Spleen (tissue), 11 donors: ENCODE data around the gene HNF1A. TPM values are rescaled to one million over a fixed set of nuclear protein-coding genes. Genes with fewer than 3 reads are reported as not detected.

Experiments
- DNase-seq: peaks from one replicate; pipeline ENCODE4 v3.0.0-alpha.2; 2020
- H3K27ac ChIP-seq, 8 donors: fragments of 200-600 bp; sonication (generic) in 7 of 8; 1 replicate in 4 of 8; 2 replicates in 4 of 8; pipeline versions ENCODE4 v1.5.0 to v1.8.0; 2016 to 2021; ENCODE audit warnings: inconsistent platforms in 4 of 8, mild to moderate bottlenecking in 4 of 8, moderate library complexity in 1 of 8
- H3K27me3 ChIP-seq, 7 donors: fragments of 200-600 bp; sonication (generic) in 6 of 7; replicated peaks in 1 of 7; 1 replicate in 4 of 7; 2 replicates in 3 of 7; pipeline versions ENCODE4 v1.5.0 to v1.8.0; 2016 to 2021; ENCODE audit warnings: inconsistent platforms in 3 of 7, mild to moderate bottlenecking in 1 of 7
- H3K36me3 ChIP-seq, 6 donors: fragments of 200-600 bp; sonication (generic) in 5 of 6; 1 replicate in 4 of 6; 2 replicates in 2 of 6; pipeline versions ENCODE4 v1.5.0 to v1.8.0; 2016 to 2021; ENCODE audit warnings: inconsistent platforms in 2 of 6
- H3K4me1 ChIP-seq, 6 donors: fragments of 200-600 bp; sonication (generic) in 5 of 6; 1 replicate in 3 of 6; 2 replicates in 3 of 6; pipeline versions ENCODE4 v1.5.0 to v1.8.0; 2016 to 2021; ENCODE audit warnings: inconsistent platforms in 3 of 6
- H3K4me3 ChIP-seq, 8 donors: fragments of 200-600 bp; sonication (generic) in 7 of 8; 1 replicate in 4 of 8; 2 replicates in 4 of 8; pipeline versions ENCODE4 v1.5.0 to v1.8.0; 2016 to 2021; ENCODE audit warnings: inconsistent platforms in 4 of 8, mild to moderate bottlenecking in 4 of 8, moderate library complexity in 2 of 8
- H3K9me3 ChIP-seq, 8 donors: fragments of 200-600 bp; sonication (generic) in 7 of 8; 1 replicate in 4 of 8; 2 replicates in 4 of 8; pipeline versions ENCODE4 v1.5.0 to v1.8.0; 2016 to 2021; ENCODE audit warnings: inconsistent platforms in 4 of 8
- POLR2A ChIP-seq, 3 donors: fragments of 450-650 bp; IDR thresholded peaks; one replicate each; pipeline ENCODE4 v1.5.1; 2017; ENCODE audit warnings: antibody characterized with exemption in 3 of 3, mild to moderate bottlenecking in 1 of 3
- POLR2AphosphoS5 ChIP-seq, 3 donors: sonication (generic); formaldehyde crosslinking; IDR thresholded peaks; one replicate each; pipeline ENCODE4 v1.5.1; 2017; ENCODE audit warnings: antibody characterized with exemption in 3 of 3
- WGBS, 5 donors: extraction: QIAGEN DNeasy Blood & Tissue Kit in 3 of 5; methylation state at CpG; one replicate each; pipeline versions ENCODE4 v1.1.5 to v1.1.7; 2013 to 2018; 5-methylcytosine and 5-hydroxymethylcytosine counted together
- intact Hi-C: fragments of 100-400 bp; cut with DNase I; formaldehyde crosslinking; loops from one replicate; pipeline ENCODE4 v1.15.0; 2023; ENCODE audit warnings: low total_unique reads
- polyA plus RNA-seq, 3 donors: library from polyadenylated mRNA; stranded (reverse); fragments of 200-250 nt; gene quantifications; one replicate each; pipeline ENCODE4 v1.2.1, GENCODE V29; 2013
- total RNA-seq, 7 donors: library from RNA; depleted of rRNA in 3 of 7; stranded (reverse); fragments of >200 nt in 3 of 7; fragmentation: NEBNext Ultra II Directional in 4 of 7; extraction: Animal tissue kit (Norgen Biotek cat#: 25700) in 4 of 7; gene quantifications; one replicate each; pipeline versions ENCODE4 v1.1.0 to v1.2.1, GENCODE V29; 2016 to 2021
- TF ChIP-seq, protein P1 (sequence below), 11 experiments: fragments of 200-600 bp in 7 of 11; fragments of 450-650 bp in 4 of 11; sonication (generic) in 4 of 11; IDR thresholded peaks in 8 of 11; conservative IDR thresholded peaks in 3 of 11; 1 replicate in 7 of 11; 2 replicates in 4 of 11; pipeline versions ENCODE4 v1.4.0 to v1.8.0; 2016 to 2021; ENCODE audit warnings: antibody characterized with exemption in 11 of 11, inconsistent platforms in 4 of 11, mild to moderate bottlenecking in 1 of 11
- donor health status: healthy with polysubstance abuse.
- donor health status: DM: no; HTN: no; CAD: no; lungs with moderate emphysema.
- donor health status: DM: no; HTN: no; CAD: no.
- donor health status: Bipolar disorder and iron deficiency.
- donor health status: healthy.
- donor health status: DM: no; HTN: no; CAD: no.
- donor health status: DM: yes; HTN: yes; CAD: no.

Gene HNF1A
- total and polyA plus RNA-seq, 10 donors = not detected

DNA sequence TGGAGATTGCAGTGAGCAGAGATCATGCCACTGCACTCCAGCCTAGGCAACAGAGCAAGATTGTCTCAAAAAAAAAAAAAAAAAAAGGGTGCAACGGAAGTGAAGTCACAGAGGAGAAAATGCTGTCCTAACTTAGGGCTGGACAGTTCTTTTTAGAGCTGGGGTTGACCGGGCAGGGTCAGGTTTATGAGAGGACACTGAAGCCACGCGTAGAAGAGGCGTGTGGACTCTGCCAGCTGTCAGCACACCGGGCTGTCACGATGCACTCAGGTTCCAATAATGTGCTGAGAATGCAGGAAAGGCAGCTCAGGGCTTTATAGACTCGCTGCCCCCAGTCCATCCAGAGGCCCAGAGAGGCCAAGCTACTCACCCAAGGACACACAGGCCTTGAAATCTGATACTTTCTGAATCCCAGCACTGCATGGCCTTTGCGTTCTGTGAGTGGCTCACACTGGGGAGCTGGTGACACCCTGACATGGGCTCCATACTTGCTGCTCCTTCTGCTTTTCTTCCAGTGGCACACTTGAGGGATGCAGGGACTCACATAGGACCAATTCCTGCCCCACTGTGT lies 45.3 kb upstream of the HNF1A start:
- no peaks in the 10 kb centered on the region for H3K9me3 ChIP-seq
- H3K27me3 ChIP-seq = peaks cover 0 to 1% (median 0%) of the 10 kb centered on the region in 7 donors
- WGBS, 5 donors = 74 to 89% (median 77%) methylated on average over 9 of the region's 9 CpGs
- intact Hi-C loops = no loop called here
- peaks cover 0 to 27% (median 4%) of the 10 kb centered on the region in 6 donors for H3K4me1 ChIP-seq
- no peak overlapping the region for H3K4me3 ChIP-seq
- DNase-seq = peak; percentile 41
- no peak overlapping the region for H3K27ac ChIP-seq
- H3K36me3 ChIP-seq = no peaks in the 10 kb centered on the region
- TF ChIP-seq POLR2AphosphoS5 (IDR thresholded peaks at IDR 0.05) (no peak), POLR2A (IDR thresholded peaks at IDR 0.05) (no peak)
- TF ChIP-seq, protein P1, sequence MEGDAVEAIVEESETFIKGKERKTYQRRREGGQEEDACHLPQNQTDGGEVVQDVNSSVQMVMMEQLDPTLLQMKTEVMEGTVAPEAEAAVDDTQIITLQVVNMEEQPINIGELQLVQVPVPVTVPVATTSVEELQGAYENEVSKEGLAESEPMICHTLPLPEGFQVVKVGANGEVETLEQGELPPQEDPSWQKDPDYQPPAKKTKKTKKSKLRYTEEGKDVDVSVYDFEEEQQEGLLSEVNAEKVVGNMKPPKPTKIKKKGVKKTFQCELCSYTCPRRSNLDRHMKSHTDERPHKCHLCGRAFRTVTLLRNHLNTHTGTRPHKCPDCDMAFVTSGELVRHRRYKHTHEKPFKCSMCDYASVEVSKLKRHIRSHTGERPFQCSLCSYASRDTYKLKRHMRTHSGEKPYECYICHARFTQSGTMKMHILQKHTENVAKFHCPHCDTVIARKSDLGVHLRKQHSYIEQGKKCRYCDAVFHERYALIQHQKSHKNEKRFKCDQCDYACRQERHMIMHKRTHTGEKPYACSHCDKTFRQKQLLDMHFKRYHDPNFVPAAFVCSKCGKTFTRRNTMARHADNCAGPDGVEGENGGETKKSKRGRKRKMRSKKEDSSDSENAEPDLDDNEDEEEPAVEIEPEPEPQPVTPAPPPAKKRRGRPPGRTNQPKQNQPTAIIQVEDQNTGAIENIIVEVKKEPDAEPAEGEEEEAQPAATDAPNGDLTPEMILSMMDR (IDR thresholded peaks at IDR 0.05 in 8 of 11, conservative IDR thresholded peaks at IDR 0.05 in 3 of 11) = no peak

- no peaks in the 10 kb centered on the region for H3K36me3 ChIP-seq
- TF ChIP-seq POLR2A (IDR thresholded peaks at IDR 0.05) (no peak), POLR2AphosphoS5 (IDR thresholded peaks at IDR 0.05) (no peak)
- TF ChIP-seq, protein P1 (IDR thresholded peaks at IDR 0.05 in 8 of 11, conservative IDR thresholded peaks at IDR 0.05 in 3 of 11) = no peak
- H3K9me3 ChIP-seq = no peaks in the 10 kb centered on the region
- no peak overlapping the region for H3K27ac ChIP-seq
- H3K4me1 ChIP-seq = peaks cover 0 to 27% (median 4%) of the 10 kb centered on the region in 6 donors
- no peak for DNase-seq
- intact Hi-C loops = no loop called here
- no peak overlapping the region for H3K4me3 ChIP-seq
- 69 to 87% (median 74%) methylated on average over 6 of the region's 6 CpGs for WGBS, 5 donors
- peaks cover 0 to 8% (median 0%) of the 10 kb centered on the region in 7 donors for H3K27me3 ChIP-seq
Observed at GRCh38 chr12:120933786-120934185, 44.6 kb upstream of the HNF1A start.

DNA sequence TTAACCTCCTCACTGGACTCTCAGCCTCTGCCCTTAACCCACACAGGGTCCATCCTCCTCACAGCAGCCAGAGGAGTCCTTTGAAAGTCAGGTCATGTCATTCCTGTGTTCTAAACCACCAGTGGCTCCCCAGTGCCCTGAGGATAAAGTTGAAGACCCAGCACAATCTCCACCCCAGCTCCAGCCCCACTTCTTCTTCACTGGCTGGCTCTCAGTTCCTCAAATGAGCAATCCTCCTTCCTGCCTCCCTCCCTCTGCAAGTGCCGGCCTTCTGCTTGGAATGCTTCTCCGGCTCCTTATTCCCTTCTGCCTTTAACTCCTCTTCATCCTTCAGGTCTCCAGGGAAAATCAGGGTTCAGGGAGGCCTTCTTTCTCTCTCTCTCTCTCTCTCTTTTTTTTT lies 42.1 kb upstream of the HNF1A start:
- Histone ChIP-seq H3K4me1 (peaks cover 0 to 40% (median 9%) of the 10 kb centered on the region in 6 donors), H3K36me3 (no peaks in the 10 kb centered on the region), H3K9me3 (no peaks in the 10 kb centered on the region), H3K27me3 (peaks cover 0 to 8% (median 0%) of the 10 kb centered on the region in 7 donors), H3K4me3 (no peak overlapping the region), H3K27ac (peak overlapping the region in 5 of 8 donors; percentile 28 to 54 (median 36))
- intact Hi-C loops = no loop called here
- no peak for TF ChIP-seq POLR2A (IDR thresholded peaks at IDR 0.05)
- TF ChIP-seq, protein P1 (IDR thresholded peaks at IDR 0.05 in 8 of 11, conservative IDR thresholded peaks at IDR 0.05 in 3 of 11) = no peak
- TF ChIP-seq POLR2AphosphoS5 (IDR thresholded peaks at IDR 0.05) = no peak
- 17 to 42% (median 34%) methylated on average over 2 of the region's 2 CpGs for WGBS, 5 donors
- DNase-seq = peak; percentile 21

GRCh38 chr12:120938496-120938895 lies 39.8 kb upstream of the HNF1A start:
- 72 to 92% (median 74%) methylated on average over 3 of the region's 3 CpGs for WGBS, 5 donors
- peaks cover 0 to 40% (median 9%) of the 10 kb centered on the region in 6 donors for H3K4me1 ChIP-seq
- H3K27me3 ChIP-seq = peaks cover 0 to 8% (median 0%) of the 10 kb centered on the region in 7 donors
- no peaks in the 10 kb centered on the region for H3K9me3 ChIP-seq
- H3K4me3 ChIP-seq = no peak overlapping the region
- no peak overlapping the region for H3K27ac ChIP-seq
- H3K36me3 ChIP-seq = no peaks in the 10 kb centered on the region
- DNase-seq = no peak
- intact Hi-C loops = no loop called here
- TF ChIP-seq POLR2AphosphoS5 (IDR thresholded peaks at IDR 0.05) = no peak
- TF ChIP-seq, protein P1 (IDR thresholded peaks at IDR 0.05 in 8 of 11, conservative IDR thresholded peaks at IDR 0.05 in 3 of 11) = no peak
